ENCODE data around the gene HOXB3.

Gene HOXB3

DNA sequence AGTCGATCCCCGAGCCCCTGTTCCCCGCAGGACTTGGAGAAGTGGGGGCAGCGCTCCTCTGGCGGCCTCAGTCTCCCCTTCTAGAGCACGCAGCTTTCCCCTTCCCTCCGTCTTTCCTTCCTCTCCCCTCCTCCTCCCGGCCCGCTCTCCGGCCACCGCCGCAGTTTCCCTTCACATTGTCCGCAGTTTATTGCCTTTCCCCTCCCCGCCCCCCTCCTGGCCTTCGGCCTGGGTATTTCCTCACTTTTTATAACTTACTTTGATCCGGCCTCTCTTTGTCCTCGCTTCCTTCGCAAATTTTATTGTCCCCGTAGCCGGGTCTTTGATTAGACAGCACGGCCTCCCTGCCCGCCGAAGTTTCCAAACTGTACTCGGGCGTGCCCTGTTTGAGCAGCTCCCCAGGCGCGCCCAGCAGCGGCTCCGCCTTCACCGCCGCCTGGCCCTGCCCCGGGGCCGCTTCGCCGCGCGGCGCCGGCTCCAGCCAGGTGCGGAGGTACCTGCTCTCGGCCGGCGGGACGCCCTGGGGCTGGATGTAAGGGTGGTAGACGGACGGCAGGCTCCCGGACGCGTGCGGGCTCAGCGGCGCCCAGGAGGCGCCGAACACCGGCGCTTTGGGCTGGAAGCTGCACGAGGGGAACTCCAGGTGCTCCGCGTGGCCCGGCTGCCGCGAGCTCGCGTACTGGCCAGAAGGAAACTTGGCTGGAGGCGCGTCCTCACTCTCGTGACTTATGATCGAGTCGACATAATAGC, 35.6 kb upstream of the HOXB3 start:
- DNase-seq: peak; percentile 28

DNA sequence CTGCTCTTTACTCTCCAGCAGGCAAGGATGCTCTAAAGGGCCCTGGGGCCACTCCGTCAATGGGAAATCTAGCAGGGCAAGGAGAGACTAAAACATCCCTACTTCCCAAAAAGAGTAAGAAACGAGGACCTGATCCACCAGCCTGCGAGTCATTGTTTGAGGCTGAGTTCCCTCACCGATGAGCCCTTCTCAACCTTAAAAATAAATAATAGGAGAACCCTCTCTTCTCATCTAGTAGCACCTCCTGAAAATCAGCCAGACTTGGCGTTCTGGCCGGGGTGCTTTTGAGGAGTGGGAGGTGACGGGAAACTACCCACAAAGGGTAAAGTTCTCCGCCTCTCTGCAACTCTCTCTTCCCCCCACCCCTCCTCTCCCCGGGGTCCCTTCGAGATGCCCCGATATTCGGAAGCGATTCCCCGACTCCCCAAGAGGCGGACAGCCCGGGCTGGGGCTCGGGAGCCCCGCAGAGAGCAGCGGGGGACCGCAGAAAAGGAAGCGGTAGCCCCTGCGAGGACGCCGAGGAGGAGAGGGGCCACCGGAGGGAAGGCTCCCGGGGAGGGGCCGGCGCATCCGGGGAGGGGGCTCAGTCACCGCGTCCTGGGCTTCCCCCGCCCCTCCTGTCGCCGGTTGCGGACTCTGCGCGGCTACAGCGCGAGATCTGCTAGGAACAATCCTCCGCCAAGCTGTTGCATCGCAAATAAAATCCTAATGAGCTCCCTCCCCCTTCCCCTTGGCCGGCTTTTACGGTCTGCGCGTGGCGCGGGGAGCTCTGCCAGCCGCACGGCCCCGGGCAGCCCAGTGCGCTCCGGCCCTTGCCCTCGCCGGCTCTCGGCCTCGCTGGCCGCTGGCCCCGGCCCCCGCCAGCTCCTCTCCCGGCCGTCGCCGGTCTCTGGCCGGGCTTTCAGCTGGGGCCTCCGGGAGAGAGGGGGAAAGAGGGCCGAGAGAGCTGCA, 34.8 kb upstream of the HOXB3 start:
- no peak for DNase-seq

DNA sequence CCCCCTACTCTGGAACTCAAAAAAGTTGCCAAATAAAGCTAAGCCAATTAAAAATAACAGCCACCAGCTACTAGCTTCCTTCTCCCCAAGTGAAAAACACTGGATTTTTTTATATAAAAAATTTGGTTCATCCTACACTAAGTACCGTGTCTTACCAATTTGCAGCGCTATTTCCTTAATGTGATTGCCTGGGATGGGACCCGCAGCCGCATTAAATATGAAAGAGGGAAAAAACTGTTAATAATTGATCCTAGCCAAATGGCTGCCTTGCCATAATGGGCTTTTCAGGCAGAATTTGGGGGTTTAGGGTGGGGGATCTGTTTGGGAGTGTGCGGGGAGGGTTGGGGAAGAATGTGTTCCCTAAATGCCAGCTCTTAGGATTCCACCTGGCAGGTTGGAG, 34.1 kb upstream of the HOXB3 start:
- DNase-seq: no peak

DNA sequence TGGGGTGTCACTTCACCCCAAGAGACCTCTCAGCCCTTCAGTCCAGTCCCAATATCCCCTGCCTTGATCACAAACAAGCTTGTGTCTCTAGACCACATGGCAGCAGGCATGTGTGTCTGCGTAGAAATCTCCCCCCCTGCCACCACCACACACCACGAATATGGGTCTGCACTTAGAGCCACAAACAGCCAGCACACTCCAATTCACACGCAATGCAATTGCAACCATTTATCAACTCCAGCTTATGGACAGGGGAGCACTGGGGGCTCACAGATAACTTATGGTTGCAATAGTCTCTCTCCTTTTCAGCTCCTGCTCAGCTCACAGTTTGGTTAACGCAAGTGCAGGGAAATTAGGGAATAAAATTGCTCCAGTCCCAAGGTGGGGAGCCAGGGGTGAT, 33.5 kb upstream of the HOXB3 start:
- DNase-seq: no peak

DNA sequence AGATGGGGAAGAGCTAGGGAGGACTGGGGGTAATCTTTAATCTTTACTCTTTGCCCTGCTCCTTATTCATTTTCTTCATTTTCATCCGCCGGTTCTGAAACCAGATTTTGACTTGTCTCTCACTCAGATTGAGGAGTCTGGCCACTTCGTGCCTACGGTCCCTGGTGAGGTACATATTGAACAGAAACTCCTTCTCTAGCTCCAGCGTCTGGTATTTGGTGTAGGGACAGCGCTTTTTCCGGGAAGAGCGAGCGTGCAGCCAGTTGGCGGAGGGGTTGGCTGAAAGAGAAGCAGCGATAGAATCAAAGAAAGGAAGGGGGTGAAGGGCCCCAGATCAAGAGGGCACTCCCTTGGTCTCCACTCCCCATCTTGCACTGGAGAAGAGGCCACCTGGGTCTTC, 32.8 kb upstream of the HOXB3 start:
- no peak for DNase-seq

DNA sequence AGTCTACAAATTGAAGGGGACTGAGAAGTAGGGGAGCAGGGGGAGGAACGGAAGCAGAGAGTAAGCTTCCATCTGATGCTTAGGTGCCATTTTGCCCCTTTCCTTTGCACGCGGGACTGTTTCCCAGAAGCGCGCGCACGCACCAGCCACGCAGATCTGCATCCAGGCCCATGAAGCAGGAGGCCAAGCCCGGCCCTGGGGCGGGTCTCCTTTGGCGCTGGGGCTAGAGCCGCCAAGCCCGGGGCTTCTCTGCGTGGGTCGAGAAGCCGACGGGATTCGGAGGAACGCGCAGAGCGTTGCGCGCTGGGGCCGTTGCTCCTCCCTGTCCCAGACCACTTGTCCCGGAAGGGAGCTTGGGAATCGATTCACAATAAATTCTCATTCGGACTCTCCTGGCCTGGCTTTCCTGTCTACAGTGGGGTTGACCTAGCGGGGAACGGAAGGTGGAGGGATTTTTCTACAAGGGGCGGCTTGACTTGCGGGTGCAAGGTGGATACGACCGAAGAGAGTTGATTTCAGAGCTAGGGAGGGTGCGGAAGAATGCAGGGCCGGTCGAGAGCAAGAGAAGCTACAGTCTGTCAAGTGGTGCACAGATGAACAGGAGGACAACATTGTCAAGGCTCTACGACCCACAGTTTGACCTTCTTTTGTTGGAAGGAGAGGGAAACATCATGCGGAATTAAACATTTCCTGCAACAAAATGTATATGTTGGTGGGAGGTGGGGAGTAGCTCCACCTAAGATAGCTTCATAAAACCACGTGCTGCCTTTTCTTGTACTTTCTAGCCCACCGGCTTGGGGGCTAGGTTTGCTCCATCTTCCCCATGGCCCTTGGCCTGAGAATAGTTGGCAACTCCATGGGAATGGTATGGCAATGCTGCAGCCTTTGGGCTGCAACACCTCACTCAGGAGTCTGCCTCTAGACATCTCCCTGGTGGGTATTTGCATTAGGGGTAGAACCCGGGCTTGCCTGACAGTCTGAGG, 31.7 kb upstream of the HOXB3 start:
- DNase-seq: no peak

DNA sequence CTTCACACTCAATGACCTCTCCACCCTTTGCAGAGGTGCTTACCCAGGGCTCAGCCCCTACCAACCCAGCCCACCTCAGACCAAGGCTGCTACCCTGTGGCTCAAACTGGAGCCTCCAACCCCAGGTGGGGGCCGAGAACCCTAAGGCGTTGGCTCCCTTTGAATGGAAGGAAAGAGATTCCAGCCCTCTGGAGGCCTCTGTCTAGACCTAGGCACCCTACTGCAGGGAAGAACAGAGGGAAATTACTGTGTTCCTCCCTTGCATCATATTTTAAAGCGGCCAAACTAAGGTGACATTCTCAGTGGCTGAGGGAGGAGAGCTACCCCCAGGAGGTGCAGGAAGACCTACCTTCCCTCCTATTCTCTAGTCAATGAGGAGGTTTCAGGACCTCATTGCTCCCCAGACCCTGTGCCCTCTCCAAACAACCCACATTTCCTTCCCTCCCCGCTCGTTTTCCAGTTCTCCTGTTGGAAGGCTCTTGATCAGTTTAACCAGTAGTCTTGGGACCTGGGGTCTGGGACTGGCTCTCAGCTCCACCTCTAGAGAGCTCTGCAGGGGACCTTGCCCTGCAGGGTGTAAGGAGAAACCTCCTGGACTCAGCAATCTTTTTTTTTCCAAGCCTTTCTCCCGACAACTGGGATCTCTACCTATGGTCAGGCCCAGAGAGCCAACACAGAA, 30.6 kb upstream of the HOXB3 start:
- no peak for DNase-seq

DNA sequence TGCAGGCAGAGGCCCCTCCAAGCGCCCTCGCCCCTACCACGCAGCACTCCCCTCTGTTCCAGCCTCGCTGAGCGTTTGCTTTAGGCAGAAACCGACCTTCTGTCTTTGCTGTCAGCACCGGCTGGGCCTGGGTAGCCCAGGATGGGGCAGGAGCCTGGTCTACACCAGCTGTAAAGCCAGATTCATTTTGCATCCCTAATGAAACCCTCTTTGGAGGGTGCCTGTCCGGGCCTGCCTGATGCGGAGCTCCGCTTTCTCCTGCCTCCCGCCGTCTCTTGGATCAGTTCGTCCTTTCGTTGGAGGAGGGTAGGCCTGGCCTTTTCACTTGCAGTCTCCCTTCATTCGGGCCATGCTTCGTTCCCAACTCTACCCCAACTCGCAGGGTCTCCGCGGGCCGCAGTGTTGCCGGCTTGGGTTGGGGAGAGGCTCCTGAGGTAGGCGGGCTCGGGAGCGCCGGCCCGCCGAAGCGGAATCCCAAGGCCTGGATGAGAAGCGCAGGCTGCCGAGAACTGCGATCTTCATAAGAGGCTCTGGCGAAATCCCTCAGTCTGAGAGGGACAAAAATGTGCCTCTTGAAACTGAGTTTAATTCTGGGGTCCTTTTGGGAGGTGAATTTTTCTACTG, 29.9 kb upstream of the HOXB3 start:
- no peak for DNase-seq

DNA sequence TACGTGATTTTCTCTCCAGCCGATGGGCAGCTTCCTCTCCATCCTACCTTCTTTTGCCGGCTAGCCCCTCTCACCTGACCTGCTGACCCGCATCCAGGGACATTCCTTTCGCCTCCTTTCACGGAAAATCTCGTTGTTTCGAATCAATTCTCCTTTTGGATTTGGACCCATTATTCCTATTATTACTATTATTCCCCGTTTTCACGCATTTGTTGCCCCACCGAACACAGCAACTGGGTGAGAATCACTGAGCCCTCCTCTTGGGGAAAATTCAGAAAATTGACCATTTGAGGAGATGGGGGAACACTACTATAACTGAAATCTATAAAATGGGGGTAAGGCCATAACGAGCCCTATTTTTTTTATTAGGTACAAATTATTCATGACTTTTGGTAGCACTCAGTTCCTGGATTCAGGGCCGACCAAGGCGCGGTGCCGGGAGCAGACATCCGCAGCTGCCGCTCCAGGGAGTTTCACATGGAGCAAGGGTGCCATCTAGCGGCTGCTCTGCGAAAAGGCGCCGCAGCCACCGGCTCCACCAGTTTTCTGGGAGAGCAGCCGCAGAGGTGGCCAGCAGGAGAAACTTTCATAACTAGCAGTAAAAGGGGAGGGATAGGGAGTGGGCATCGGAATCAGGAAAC, 28.3 kb upstream of the HOXB3 start:
- peak; percentile 84 for DNase-seq

DNA sequence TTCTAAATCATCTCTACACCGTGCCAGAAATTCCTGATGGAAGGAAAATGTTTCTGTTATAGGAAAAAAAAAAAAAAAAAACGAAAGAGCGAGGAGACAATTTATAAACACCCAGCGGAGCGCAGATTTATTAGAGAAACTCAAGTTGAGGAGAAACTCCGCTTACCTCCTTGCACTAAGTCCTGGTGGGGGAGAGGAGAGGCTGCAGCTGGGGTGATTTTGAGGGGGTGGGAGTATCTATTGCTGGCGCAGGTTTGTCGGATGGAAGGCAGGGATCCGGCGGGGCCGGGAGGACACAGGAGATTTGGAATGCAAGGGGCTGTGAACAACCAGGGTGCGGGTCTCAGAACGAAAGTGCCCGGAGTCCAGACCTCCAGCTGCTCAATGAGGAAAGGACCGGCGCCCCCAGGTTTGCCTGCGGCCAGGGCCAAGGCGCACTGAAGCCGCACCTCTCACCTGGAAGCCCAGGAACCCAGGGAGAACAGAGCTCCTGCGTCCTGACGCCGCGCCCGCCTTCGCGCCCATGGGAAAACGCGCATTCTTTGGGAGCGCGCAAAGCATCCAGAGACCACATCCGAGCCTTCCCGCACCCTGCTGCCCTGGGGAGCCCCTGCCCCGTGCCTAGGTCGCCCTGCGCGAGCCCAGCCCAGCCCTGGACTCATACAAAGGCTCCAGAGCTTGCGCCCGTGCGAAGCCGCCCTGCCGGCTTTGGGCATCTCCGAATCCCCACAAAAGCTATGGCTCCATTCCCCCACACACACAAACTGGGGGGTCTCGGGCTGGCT, 27.6 kb upstream of the HOXB3 start:
- no peak for DNase-seq

DNA sequence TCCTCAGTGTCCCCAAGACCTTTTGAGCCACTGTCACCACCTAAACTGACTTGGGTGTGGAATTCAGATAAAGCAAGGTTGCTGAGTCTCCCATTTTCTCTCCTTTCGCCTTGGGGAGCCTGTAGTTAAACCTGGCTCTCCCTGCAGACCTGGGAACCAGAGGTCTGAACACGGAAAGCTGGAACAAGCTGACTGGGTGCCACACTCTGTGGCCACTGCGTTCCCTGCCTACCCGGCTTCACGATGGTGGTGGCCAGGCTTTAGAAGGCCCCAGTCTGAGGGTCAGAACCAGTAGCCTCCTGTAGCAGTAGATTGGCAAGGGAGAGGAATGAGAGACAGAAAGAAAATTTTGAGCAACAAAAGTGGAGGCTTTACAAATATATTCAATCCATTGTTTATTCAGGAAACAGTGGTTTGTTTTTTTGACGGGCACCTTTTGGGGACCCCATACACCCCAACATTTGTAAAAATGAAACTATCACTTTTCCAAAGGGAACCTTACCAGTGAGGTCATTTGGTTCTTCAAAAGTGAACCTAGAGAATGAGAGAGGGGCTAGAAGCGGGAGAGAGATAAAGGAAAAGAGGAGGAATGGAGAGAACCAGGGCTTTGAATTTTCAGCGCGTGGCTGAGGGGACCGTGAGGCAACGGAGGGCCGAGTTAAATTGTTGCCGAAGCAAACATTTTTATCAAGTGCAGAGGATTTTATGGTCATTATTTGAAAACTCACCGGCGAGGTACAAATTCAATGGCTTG, 26.9 kb upstream of the HOXB3 start:
- no peak for DNase-seq

DNA sequence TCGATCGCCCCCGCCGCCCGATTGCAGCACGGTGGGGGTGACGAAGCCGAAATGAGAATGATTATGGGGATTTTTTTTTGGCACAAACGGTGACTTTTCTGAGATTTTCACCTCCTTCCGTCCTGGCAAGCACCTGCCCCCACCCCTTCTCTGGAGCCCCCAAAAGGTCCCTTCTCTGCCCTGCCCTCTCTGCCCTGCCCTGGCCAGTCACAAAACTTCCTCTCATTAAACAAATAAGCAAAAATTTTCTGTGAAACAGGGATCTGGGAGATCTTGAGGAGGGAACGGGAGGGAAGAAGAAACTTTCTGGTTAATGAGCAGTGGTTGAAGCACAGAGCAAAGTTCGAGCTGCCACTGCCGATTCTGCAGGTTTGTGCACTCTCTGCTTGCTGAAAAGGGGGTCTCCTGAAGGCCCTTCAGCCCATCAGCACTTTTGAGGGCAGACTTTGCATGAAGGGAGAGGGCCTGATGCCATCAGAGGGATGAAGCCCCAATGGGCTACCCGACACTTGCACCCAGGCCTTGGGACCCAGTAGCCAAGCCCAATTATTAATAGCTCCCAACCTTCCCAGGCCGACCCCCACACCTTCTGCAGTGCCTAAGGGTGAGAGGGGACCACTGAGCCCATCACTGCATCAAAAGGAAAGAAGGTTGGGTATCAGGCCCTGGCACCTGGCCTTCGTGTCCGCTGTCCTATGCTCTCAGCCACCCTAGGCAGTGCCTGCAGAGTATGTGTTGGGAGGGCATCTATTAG, 26.1 kb upstream of the HOXB3 start:
- no peak for DNase-seq

DNA sequence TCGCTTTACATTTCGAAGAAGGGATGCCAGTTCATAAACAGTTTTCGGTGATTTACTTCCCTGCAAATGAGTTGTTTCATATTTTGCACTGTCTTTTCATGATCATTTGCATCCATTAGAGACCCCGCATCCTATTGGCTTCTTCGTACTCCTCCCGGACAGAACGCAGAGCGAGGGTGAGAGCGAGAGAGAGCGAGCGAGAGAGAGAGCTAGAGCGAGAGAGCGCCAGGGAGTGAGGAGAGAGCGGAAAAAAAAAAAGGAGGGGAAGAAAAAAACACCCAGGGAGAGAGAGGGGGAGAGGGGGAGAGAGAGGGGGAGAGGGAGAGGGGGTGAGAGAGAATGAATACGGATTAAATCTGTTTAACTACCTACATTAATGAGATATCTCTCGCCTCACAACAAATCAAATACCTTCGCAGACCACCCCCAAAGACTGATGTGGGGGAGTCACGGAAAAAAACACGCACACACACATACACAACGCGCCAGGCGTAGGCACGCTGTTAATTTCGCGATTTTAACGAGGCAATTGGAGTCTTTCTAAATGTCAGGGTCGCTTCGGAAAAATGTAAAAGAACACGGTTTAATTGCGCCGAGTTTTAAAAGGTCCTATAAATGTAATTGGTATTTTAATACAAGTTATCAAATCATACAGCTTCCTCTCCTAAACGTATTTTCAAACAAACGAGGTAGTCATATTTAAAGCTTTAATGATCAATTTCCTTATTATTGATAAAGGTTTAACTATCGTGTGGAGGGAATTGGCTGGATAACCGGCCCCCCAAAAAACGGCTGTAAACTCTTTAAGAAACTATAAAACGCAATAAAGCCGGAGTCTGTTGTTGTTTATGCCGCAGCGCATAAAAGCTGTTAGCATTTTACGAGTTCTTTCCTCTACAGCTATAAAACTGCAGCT, 25.3 kb upstream of the HOXB3 start, which contains the start of gene HOXB8:
HOXB8 (minus strand) TSS at position 246 of the 916 bp plus-strand sequence. CDS start 588 bp downstream, outside the sequence.
- no peak for DNase-seq

DNA sequence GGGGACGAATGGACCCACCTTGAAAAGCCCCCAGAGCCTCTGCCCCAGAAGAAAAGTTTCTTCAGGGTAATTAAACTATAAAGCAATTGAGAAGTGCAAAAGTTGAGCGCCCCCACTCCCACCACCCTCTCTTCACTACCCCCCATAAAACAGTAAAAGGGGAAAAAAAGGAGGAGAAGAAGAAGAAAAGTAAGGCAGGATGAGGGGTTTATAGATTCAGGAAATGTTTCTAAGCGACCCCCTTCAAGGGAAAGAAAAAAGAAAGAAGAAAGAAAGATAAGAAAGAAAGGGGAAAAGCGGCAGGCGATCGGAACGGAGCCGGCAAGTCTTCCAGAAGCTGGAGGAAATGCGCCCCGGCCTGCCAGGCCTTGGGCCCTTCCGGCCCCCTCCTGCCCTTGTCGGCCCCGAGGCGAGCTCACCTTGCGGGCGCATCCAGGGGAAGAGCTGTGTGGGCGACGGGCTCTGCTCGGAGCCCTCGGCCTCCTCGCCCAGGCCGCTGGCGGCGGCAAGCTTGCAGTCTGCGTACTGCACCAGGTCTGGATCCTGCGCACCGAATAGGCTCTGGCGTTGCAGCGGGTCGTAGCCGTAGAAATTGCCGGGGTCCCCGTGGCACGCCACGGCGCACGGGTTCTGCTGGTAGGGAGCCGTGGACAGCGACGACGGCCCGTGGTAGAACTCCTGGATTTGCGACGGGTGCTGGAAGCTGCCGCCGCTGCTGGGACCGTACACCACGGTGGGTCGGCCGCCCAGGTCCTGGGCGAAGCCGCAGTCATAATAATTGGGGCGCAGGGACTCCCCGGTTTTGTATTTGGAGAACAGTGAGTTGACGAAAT, 24.0 kb upstream of the HOXB3 start:
- DNase-seq: peak; percentile 34

DNA sequence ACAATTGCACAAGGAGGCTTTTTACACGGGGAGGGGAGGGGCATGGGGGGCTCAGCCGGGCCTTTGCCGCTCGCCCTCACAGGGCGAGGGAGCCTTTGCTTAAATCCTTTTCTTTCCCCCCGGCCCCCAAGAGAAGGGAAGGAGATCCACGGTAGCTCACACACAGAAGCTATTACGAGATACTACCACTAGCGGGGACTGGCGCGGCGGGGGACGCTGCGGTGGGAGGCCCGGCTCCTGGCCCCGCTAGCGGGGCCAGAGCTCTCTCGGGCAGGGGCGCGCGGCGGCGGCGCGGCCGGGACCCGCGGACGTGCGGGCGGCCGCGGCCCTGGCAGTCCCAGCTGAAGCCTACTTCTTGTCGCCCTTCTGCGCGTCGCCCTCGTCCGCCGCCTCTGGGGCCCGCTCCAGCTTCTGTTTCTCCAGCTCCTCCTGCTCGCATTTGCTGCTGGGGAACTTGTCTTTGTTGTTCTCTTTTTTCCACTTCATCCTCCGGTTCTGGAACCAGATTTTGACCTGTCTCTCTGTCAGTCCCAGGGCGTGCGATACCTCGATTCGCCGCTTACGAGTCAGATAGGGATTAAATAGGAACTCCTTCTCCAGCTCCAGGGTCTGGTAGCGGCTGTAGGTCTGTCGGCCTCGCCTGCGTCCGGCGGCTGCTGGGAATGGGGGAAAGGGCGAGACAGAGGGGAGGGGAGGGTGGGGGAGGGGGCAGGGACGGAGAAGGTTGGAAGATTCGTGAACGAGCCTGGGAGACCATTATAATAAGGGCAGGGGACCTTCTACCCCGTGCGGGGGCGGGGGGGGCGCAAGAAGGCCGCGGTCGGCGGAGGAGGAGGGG, 23.0 kb upstream of the HOXB3 start:
- peak; percentile 44 for DNase-seq

DNA sequence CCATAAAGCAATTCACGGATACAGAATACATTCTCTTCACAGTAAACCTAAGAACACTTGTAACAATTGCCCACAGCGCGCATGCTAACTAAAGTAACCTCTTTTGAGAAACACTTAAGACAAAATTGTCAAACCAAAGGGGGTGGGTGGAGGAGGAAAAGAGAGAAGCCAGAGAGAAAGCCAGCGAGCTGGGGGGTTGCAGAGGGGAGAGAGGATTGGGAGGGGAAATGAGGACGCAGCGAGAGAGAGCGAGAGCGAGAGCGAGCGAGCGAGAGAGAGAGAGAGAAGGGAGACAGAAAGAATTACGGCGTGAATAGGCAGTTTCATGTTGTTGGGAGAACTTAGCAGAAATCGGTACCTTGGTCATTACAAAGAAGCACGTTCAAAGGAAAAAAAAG, 22.4 kb upstream of the HOXB3 start:
- DNase-seq: no peak
